Stimulated activated CD8-positive, alpha-beta memory T cell treated with anti-CD3 and anti-CD28 coated beads, Interleukin-12 subunit alpha, Interleukin-12 subunit beta, amount 100 ng/mL, for 1 hour (primary cell): ENCODE data around the gene ARID3A.
A peak's percentile ranks its signal among the peaks of the same experiment; 100 is the strongest.
"Not testable (repeated sequence)": the region's sequence is repeated elsewhere in the genome, so short reads cannot be mapped to it uniquely, and the experiment has no call there.

Source experiments
- DNase-seq: peaks from one replicate; pipeline ENCODE4 v3.0.0-alpha.2; 2020; ENCODE audit warnings: low read depth

ARID3A gene, protein sequence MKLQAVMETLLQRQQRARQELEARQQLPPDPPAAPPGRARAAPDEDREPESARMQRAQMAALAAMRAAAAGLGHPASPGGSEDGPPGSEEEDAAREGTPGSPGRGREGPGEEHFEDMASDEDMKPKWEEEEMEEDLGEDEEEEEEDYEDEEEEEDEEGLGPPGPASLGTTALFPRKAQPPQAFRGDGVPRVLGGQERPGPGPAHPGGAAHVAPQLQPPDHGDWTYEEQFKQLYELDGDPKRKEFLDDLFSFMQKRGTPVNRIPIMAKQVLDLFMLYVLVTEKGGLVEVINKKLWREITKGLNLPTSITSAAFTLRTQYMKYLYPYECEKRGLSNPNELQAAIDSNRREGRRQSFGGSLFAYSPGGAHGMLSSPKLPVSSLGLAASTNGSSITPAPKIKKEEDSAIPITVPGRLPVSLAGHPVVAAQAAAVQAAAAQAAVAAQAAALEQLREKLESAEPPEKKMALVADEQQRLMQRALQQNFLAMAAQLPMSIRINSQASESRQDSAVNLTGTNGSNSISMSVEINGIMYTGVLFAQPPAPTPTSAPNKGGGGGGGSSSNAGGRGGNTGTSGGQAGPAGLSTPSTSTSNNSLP

DNA sequence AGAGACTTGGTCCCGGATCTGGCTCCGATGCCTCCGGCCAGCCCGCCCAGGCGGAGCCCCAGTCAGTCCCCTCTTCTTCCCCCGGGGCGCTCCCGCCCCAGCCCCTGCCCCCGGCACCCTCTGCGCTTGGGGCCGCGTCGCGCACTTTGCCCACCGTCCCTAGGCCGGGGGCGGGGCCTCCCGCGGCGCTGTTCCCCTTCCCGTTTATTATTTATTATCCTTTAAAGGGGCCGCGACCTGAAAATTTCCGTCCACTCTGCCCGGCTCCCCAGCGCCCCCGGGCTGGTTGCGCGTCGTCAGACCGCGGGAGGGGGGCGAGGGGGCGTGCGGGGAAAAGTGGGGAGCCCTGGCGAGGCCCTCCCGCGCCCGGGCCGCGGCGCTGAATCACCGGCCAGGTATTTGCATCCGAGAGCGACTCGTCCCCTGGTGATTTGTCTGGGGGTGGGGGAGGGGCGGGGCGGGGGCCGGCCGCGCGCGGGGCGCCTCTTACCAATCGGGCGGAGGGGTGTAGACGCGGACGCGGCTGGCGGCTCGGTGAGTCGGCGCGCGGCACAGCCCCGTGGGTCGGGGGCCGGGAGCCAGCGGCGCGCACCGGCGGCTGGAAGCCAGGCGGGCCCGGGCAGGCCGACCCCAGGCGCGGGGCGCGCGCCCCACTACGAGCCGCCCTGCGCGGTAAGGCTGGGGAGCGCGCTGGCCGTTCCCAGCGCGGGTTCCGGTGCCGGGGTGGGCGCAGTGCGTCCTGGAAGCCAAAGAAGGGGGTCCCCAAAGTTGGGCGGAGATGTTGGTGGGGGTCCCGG, at the start of gene ARID3A:
TSS of gene ARID3A (plus strand) at position 510 of the 797 bp plus-strand sequence. CDS start 3,494 bp downstream, outside the sequence.
- DNase-seq, result peak; percentile 58

DNA sequence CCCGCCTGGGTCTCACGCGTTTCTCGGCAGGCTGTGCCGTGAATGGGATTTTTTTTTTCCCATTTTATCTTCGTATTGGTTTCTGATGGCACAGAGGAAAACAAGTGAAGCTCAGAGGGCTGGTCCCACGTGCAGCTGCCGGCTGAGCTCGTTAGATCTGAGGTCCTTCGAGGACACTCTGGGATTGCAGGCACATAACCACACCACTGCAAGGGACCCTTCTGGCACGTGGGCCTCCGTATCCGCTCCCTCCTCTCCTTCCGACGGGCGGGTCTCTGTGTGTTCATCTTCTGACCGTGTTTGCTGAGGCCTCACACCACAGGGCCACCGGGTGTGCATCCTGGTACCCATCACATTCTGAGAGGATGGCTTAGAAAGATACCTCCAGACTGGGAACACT, 49.7 kb upstream of the ARID3A start:
- DNase-seq, result no peak

DNA sequence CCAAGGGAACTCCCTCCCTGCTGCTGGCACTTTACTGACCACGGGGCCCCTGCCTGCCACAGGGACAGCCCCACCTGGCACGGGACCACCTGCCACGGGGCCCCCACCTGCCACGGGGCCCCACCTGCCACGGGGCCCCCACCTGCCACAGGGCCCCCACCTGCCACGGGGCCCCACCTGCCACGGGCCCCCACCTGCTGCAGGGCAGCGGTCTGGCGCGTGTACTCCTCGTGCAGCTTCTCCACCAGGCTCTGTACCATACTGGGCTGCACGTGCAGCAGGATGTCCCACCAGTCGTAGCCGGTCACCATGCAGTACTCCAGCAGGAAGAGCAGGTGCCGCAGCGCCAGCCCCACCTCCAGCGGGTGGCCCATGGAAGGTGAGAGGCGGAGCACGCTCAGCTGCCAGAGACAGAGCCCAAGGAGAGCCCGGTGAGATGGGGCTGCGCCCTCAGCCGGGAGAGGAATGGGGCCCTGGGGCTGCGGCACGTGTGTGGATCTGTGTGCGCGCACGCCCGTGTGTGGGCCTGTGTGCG, 49.0 kb upstream of the ARID3A start:
- no peak for DNase-seq

DNA sequence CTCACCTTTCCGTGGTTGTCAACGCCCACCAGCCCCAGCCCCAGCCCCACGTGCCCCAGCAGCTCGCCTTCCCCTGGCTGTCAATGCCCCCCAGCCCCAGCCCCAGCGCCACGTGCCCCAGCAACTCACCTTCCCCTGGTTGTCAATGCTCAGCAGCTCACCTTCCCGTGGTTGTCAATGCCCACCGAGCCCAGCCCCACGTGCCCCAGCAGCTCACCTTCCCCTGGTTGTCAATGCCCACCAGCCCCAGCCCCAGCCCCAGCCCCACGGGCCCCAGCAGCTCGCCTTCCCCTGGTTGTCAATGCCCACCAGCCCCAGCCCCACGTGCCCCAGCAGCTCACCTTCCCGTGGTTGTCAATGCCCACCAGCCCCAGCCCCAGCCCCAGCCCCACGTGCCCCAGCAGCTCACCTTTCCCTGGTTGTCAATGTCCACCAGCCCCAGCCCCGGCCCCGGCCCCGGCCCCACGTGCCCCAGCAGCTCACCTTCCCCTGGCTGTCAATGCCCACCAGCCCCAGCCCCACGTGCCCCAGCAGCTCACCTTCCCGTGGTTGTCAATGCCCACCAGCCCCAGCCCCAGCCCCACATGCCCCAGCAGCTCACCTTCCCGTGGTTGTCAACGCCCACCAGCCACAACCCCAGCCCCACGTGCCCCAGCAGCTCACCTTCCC, 47.7 kb upstream of the ARID3A start:
- not testable (repeated sequence) for DNase-seq

DNA sequence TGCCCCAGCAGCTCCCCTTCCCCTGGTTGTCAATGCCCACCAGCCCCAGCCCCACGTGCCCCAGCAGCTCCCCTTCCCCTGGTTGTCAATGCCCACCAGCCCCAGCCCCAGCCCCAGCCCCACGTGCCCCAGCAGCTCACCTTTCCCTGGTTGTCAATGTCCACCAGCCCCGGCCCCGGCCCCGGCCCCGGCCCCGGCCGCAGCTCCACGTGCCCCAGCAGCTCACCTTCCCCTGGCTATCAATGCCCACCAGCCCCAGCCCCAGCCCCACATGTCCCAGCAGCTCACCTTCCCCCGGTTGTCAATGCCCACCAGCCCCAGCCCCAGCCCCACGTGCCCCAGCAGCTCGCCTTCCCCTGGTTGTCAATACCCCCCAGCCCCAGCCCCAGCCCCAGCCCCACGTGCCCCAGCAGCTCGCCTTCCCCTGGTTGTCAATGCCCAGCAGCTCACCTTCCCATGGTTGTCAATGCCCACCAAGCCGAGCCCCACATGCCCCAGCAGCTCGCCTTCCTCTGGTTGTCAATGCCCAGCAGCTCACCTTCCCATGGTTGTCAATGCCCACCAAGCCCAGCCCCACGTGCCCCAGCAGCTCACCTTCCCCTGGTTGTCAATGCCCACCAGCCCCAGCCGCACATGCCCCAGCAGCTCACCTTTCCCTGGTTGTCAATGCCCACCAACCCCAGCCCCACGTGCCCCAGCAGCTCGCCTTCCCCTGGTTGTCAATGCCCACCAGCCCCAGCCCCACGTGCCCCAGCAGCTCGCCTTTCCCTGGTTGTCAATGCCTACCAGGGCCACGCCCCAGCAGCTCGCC, 46.9 kb upstream of the ARID3A start:
- DNase-seq, result not testable (repeated sequence)

DNA sequence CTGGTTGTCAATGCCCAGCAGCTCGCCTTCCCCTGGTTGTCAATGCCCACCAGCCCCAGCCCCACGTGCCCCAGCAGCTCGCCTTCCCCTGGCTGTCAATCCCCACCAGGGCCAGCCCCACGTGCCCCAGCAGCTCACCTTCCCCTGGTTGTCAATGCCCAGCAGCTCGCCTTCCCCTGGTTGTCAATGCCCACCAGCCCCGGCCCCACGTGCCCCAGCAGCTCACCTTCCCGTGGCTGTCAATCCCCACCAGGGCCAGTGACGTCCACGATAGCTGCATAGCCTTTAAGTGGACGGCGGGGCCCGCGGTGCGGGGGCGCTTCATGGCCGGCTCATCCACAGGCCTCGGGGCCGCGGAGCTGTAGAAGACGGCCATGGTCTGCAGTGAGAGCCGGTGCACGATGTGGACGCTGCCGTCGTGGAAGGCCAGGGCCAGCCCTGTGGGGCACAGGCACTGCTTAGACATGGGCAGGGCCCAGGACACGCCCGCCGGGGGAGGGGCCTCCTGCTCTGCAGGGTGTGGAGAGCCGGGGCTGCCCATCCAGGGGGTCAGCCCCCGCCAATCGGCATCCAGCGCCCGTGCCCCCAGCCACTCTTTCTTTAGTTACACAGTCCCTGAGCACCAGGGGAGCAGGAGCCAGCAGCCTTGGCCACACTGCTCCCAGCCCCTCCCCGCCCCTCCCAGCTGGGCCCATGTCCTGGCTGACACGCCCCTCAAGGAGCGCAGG, 46.0 kb upstream of the ARID3A start:
- no peak for DNase-seq

DNA sequence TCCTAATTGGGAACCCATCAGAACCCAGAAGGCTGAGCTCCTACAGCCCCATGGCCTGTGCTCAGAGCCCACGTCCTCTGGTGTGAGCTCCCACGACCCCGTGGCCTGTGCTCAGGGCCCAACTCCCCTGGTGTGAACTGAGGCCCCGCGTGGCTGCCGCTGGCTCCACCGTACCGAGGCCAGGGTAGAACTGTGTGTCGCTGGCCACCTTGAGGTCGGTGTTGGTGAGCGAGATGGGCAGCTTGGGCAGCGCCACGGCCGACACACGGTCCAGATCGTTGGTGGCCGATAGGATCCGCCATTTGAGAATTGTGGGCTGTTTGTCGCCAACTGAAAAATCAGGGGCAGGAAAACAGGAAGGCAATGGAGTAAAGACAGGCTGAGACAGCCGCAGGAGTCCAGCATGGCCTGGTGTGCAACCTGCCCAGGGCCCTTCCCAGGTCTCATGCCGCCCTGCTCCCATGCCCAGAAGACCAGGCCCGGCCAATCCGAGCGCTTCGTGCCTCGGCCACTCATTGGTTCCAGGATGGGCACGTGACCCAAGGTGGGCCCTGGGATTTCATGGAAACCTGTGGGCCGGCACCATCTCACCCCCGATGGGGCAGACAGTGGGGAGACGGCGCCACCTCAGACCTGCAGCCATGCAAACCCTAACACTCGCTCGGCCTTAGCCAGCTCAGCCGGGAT, 44.3 kb upstream of the ARID3A start:
- no peak for DNase-seq

DNA sequence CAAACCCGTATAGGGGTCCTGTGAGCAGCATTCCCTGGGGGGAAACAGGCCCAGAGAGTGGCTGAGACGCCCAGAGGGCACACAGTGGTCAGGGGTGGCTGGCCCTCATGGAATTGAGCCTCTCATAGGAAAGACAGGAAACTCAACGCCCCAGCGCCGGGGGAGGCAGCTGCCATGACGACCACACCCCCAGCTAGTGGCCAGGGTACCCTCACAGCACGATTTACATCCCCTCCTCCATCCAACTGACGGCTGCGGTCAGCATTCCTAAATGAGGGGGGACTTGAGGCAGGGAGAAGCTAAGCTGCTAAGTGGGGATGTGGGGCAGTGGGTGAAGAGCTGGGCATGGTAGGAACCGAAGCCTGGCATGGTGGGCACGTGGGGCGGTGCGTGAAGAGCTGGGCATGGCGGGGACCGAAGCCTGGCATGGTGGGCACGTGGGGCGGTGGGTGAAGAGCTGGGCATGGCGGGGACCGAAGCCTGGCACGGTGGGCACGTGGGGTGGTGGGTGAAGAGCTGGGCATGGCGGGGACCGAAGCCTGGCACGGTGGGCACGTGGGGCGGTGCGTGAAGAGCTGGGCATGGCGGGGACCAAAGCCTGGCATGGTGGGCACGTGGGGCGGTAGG, 42.9 kb upstream of the ARID3A start:
- no peak for DNase-seq

DNA sequence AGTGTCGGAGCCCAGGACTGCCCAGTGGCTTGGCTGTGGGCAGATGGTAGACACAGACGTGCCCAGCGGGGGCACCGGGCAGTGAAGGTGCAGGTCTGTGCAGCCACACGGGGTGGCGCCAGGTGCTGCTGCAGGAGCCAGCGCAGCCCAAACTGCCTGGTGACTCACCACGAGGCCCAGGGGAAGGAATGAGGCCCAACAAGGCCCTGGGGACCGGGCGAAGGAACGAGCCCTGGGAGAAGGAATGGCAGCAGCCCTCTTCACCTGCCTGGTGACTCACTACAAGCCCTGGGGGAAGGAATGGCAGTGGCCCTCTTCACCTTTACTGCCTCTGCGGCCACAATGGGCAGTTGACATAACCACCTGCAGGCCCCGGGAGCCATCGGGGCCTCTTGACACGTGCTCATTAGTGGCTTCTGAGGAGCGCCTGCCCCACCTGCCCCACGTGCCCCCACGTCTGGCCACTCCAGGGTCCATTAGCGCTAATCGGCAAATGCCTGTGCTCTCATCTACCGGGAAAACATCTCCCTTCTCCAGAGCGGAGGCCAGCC, 42.1 kb upstream of the ARID3A start:
- no peak for DNase-seq

DNA sequence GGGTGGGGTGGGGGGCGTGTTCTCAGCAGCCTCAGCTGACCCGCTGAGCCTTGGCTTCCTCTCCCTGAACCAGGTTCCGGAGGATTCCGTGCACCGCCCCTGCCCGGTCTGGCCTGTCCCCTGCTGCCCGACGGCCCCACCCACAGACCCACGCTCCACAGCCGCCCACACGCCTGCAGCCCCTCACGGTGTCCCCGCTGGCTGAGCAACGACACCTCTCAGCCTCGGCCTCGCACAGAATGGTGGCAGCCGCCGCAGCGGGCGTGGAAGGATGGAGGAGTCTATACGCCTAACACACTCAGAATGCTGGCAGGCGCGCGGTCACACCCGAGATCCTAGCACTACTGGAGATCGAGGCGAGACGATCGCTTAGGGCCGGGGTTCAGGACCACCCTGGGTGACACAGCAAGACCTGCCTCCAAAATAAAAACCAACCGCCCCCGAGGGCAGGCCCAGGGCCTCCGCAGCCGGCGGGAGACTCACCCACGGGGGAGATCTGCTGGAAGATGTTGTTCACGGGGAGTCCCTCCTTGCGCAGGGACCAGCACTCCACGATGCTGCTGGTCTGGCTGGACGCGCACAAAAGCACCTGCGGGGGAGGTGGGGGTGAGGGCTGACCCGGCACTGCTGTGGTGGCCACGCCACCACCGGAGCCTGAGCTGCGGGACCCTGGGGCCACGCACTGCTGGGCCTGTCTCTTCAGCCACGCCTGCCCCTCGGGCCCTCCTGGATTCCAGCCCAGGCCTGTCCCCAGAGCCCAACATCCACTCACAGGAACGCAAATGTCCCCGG, 41.2 kb upstream of the ARID3A start:
- DNase-seq, result no peak

DNA sequence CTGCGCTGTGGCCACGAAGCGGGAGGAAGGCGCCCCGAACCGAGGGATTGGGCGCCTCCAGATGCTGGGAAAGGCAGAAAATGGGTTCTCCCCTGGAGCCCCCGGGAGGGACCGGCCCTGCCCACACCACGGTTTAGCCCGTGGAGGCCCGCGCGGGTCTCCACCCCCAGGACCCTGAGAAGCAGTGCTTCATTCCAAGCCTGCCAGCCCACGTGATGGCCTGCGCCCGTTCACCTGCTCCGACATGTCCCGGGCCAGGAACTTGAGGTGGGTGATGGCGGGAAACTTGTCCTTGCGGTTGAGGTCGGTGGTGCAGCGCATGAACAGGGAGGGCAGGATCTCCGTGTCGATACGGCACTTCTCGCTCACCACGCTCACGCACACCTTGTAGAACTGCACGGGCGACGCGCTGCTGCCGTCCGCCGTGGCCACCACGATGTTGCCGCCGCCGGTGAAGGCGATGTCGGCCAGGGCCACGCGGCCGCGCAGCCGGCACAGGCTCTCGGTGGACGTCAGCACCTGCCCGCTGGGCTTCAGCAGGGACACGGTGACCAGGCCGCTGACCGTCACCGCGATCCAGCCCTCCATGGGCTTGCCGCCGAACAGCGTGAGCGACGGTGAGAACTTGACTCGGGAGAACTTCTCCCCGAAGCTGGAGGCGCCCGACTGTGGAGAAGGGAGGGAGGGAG, 40.2 kb upstream of the ARID3A start:
- DNase-seq, result no peak

DNA sequence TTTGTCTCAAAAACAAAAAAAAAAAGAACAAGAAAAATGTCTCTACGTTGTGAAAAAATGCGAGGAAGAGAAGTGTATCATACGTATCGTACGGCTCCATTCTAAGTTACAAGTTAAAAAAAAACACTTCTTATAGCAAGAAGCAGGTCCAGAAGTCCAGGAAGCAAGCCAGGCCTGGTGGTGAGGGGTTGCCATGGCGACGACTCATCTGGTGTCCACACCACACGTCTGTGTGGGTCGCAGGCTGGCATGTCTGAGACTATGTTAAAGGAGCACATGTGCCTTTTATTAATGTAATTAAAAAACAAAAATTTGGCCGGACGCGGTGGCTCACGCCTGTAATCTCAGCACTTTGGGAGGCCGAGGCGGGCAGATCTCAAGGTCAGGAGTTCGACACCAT, 38.8 kb upstream of the ARID3A start:
- DNase-seq, result no peak

DNA sequence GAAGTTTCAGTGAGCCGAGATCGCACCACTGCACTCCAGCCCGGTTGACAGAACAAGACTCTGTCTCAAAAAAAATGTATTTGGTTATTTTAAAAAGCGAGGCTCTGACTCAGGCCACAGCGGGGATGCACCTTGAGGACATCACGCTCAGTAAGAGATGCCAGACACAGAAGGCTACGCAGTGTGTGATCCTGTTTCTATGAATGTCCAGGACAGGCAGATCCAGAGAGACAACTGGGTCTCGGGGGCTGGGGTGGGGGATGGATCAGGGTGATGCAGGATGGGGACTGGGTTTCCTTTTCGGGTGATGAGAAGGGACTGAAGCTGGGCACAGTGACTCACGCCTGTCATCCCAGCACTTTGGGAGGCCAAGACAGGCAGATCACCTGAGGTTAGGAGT, 38.2 kb upstream of the ARID3A start:
- no peak for DNase-seq

DNA sequence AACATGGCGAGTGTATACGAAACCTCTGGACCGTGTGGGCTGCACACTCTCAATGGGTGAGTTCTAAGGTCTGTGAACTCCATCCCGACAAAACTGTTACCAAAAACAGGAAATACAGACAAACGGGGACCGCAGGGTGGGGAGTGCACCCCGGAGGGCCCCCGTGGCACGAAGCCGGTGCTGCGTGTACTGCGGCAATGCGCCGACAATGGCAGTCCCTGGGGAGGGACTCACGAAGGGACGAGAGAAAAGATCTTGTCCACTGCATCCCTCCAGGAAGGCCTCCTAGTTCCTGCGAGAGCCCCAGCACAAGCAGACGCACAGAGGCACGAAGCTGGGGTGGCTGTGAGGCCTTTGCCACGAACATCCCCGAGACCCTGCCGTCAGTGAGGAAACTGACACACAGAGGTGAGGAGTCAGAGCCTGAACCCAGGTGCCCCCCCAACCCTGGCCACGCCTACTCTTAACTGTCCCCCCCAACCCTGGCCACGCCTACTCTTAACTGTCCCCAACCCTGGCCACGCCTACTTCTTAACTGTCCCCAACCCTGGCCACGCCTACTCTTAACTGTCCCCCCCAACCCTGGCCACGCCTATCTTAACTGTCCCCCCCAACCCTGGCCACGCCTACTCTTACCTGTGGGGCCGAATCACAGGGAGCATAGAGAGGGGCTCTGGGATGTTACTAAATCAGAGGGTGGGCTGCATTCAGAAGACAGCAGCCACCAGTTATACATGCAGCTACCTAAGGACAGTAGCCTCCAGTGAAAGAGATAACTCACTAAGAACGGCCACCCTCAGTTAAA, 37.1 kb upstream of the ARID3A start:
- peak; percentile 51 for DNase-seq

DNA sequence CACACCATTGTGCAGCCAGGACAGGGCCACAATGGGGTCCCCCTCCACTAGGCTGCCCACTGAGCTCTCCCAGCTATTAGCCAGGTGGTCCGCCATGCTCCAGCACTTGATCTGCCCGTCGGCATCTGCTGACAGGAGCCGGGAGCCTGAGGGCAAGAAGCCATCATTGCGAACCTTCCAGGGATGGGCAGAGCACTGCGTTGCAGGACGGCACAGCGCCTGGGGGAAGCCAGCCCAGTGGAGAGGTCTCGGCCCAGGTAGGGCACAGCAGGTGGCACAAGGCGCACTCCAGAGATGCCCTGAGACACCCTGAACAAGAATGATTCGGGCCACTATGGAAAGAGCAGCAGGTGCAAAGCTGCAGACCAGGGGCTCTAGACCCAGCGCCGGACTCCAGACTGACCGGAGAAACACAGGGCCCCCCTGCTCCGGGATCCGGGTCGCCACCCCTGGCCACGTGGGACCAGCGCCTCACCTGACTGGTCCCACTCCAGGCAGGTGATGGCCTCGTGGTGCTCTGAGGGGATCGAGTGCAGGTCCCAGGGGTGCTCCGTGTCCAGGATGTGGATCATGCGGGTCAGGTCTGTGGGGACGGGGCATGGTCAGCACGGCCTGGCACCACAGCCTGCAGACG, 36.1 kb upstream of the ARID3A start:
- DNase-seq, result no peak

DNA sequence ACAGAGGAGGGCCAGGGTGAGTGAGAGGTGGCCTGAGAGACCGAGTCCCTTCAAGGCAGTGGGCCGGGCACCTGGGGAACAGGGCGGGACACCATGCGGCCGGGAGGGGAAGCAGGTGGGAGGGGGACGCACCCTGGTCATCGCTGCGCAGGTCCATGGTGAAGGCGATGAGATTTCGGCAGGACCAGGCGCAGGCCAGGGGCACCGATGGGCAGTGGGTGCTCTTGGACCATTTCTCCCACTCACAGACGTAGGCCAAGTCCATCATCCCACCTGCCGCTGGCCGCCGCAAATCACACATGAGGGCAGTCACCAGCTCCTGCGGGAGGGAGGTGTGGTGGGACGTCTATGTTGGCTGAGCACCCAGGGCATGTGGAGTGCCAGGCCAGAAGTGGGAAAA, 35.0 kb upstream of the ARID3A start:
- DNase-seq, result no peak
